Measurements from ENCODE around the gene RASGRF1.

Gene RASGRF1

DNA sequence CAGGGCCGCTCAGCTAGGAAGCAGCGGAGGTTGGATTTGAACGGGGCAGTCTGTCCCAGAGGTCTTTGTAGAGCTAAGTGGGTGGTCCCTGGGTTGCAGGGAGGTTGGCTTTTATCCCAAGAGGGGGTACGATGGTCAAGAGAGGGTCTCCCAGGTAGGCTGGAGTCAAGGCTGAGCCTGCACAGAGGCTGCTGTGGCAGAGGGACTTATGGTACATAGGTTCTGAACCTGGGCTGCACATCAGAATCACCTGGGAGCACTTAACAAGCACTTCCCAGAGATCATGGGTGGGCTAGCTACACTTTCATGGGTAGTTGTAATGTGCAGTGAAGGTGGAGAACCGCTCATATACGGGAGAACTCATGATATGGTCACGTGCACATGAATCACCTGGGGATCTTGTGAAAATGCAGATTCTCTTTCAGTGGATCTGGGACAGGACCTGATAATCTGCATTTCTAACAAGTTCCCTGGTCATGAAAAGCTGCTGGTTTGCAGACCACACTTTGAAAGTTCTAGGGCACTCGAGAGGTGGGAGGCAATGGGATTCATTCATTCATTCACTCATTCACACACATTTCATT, 2.9 kb upstream of the RASGRF1 start:
- no peak for ATAC-seq

DNA sequence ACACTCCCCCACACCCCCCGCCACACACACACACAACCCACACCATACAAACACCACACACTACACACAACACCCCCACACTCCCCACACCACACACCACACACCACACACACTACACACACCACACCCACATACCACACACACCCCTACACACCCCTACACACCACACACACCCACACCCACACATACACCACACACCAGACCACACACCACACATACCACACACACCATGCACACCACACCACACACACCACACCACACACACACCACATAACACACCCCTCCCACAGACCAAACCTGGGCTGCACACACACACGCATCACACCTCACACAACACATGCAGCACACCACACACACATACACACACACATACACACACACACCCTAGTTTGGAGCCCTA, 1.8 kb upstream of the RASGRF1 start:
- no peak for ATAC-seq

DNA sequence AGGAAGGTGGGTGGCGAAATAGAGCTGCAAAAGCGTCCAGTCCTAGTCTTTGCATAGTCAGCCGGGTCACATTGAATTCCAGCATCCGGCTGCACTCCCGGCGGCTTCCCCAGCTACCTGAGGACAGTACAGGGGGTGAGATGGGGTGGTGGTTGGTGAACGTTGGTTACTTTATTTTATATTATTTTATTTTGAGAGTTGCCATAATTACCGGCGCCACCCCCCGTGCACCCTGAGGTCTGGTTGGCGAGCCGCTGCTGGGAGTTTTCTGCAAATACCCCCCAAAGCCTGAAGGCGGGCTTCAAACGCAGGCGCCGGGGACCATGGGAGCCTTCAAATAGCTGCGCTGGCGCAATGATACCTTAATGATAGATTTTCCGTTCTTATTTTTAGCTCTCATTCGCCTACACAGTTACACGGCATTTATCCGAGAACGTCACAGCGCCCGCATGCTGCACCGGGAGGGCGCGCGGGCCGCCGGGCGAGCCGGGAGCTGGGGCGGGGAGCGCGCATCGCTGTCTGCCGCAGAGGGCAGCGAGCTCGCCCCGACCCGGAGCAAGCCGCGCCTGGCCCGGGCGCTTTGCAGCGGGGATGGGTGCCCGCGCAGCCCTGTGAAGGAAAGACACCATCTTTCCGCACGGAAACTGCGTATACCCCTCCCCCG, 756 bp upstream of the RASGRF1 start:
- peak; percentile 21 to 24 for ATAC-seq

DNA sequence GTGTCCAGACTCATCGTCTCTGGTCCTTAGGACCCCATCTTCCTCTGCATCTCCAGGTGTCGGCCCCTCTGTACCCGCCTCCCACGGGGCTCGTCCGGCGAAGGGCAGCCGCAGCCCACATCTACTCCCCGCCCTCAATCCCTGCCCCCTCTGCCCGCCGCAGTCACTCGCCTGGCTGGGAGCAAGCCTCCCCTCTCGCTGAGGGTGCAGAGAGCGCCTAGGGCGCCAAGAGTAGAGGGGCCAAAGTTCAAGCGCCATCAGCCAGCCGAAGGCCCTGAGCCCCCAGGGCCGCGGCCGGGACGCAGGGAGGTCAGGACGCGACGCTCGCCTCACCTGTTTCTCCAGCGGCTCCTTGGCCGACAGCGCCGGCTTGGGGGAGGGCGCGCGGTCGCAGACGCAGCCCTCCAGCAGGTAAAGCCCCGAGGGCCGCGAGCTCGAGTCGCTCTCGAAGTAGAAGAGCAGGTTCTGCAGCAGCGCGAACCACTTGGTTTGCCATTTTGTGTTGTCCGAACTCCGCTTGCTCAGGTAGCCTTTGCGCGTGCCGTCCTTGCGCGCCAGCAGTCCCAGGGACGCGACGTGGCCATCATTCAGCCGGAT, 592 bp downstream of the RASGRF1 start:
- no peak for ATAC-seq

DNA sequence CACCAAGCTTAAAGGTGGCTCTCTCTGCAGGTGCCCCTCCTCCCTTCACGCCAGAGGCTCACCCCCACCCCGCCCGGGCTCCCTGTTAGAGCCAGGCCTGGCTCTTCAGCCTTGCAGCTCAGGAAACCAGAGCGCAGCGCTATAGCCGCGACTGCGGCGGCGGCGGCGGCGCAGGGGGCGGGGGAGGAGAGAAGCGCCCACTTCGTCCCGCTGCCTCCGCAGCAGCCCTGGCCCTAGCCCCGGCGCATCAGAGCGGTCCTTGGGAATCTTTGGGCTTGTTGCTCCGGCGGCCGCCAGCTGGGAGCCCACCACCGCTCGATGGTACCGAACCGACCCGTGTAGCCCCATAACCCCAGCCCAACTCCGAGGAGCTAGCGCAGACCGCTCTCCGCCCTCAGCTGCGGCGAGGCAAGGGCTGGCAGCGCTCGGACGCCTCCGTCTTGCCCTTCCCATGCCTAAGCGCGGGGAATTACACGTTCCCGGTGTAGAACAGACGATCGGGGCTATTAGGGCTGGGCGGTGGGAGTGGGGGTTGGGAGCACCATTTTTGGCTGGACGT, 1.2 kb downstream of the RASGRF1 start:
- no peak for ATAC-seq

DNA sequence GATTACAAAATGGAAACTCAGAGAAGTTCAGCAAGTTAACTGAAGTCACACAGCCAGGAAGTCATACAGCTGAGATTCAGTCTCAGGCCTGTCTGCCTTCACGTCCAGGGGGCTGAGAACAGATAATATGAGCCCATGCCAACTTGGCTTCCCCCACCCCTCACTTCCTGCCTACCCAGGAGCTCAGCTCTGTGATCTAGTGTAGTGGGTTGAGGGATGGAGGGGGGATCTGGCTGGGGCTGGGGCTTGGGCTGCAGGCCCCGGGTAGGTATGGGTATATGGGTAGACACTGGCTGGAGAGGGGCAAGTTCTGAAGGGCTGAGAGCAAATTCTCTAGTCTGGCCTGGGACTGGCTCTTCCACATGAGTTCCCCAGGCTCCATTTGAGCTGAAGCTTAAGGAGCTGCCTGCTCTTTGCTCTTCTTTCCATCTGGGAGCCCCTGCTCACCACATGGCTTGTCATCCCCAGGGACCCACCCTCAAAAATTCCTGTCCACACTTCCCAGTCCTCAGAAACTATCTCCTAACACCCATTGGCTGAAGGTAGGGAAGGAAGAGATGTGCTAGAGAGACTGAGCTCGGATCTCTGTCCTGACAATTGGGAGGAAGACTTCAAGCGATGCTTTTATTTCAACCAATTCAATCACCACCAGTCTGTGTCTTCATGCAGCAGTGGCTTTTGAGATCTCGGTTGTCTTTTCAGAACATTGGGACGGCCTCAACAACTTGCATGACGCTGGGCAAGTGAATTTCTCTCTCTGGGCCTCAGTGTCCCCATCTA, 2.0 kb downstream of the RASGRF1 start:
- ATAC-seq = no peak

DNA sequence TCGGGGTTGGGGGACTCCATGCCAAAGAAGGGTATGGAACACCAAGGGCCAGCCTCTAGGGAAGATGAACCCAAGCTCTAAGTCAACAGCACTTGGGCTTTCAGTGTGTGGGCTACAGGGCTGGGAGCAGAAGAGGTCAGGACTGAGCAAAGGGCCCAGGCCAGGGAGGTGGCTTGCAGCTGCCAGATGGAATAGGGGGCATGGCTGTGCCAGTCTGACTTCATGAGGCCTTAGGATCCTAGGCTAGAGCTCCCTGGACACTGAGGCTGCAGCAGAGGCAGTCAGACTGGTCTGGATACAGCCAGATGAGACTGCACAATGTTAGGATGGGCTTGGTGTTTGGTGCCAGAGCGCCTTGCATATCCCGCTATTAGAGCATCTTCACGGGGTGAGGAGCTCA, 3.8 kb downstream of the RASGRF1 start:
- ATAC-seq = no peak

DNA sequence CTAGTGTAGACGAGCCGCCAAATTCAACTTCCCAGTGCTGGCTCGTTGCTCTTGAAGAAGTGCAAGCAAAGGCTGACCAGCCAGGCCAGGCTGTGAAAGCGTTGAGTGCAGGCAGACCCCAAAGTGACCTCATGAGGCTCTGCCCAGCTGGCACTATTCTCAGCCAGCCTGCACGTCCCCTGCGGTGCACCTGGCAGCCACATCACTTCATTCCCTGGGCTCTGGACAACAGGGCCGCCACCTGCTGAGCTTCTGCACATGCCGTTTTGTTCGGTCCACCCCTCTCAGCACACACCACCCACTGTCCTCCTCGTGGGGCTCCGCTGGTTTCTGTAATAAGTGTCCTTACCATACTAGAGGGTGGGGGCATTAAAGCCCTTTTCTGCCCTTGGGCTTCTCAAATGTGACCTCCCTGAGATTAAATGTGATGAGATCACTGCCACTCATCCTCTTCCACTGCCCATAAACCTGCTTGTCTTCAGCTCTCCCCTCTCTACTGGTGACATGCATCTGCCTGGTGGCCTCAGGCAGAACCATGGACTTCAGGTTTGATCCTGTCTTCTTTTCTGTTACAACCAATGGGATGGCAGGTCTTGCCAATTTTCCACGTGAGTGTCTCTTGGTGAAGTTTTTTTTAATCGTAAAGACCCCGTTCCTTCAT, 6.1 kb downstream of the RASGRF1 start:
- no peak for ATAC-seq

DNA sequence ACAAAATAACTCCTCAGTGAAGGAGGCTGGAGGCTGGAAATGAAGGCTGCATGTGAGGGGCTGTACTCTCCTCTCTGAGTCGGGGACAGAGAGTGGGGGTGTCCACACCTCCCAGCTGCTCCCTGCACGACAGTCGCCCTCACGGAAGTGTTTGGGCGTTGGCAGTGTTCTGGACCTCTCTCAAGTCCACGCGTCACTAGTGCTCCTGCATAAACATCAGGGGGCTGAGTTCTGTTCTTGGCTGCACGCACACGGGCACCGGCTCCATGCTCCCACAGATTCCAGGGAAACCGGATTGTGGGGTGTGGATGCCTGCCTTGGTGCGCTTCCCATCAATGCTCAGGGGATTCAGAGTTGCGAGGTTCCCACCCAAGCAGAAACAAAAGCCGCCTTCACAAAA, 7.4 kb downstream of the RASGRF1 start:
- ATAC-seq = no peak

DNA sequence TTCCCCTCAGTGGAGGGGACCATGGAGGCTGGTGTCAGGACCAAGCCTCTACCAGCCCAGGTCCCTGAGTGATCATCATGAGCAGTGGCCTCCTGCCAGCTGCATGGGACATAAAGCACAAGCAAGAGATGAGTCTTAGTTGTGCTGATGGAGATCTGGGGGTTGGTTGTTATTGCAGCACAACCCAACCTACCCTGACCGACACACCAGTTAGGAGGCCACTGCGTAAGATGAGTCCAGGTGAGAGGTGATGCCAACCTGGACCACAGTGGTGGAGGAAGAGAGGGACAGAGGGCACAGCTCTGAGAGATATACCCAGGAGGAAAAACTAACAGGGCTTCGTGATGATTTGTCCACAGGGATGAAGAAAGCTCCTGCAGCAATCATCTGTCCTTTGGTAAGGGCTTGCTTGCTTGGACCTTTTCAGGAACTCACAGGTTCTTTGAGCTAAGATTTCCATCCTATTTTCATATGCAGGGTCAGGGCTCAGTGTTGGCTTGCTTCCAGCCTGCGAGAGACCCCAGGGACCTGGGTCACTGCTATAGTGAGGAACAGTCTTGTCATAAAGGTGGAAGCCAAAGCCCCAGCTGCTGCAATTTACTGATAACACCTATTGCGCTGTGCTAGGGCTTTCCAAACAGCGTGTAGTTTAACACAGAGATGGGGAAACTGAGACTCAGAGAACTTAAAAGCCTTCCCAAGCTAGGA, 8.1 kb downstream of the RASGRF1 start:
- ATAC-seq = no peak

DNA sequence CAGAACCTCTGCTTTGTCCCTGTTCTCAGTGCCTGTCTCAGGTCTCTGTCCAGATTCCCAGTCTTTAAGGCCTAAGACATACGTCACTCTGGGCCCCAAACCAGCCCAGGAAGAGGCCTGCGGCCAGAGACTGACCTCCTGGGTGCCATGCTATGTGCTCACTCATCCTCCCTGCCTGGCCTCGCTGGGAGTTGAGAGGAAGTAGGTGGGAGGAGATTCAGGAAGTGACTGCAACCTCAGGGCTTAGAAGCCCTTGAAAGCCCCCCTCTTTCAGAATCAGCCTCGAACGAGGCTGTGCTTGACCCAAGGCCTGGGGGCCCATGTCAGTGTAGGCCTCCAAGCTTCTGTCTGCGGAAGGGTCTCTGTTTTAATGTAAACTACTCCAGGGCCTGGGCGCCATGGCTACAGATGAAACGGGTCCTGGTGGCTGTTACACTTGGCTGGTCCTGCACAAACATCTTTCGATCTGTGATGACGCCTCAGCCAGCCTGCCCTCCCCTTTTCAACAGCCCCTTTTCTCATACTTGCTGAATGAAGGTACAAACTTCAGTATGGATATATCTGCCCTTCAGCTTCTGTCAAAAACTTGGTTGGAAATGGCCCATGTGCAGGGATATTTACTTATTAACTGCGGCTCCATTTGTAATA, 11.7 kb downstream of the RASGRF1 start:
- no peak for ATAC-seq

DNA sequence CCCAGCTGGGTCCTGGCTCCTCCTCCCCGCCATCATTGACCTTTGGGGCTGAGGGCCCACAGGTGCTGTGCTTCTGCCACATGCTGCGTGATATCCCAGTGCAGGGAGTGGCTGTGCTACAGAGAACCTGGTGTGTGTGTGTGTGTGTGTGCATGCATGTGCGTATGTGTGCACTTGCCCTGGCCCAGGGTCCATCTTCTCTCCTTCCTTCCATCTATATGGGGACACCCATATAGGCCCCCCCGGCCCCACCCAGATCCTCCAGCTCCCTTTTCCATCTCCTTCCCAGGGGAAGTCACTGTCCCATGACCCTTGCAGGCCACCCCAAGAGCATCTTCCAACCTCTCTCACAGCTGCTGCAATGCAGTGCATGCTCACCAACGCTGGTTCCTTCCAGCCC, 12.6 kb downstream of the RASGRF1 start:
- ATAC-seq = no peak

DNA sequence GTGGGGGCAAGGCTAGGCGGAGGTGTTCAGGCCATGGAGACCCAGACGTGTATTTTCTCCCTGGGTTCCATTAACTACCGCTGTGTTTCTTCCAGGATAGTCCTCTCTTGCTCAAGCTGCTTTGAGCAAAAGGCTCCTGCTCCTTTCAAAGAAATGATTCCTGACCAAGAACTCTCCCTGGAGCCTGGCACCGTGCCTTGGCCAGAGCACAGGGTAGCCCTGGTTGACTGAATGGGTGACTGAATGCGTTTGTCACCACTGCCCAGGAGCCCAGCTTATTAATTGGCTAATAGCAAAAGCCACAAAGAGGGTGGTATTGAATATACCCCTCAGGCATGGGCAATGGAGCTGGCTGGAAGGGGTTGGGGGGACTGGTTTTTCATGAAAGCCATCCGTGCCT, 13.9 kb downstream of the RASGRF1 start:
- no peak for ATAC-seq

DNA sequence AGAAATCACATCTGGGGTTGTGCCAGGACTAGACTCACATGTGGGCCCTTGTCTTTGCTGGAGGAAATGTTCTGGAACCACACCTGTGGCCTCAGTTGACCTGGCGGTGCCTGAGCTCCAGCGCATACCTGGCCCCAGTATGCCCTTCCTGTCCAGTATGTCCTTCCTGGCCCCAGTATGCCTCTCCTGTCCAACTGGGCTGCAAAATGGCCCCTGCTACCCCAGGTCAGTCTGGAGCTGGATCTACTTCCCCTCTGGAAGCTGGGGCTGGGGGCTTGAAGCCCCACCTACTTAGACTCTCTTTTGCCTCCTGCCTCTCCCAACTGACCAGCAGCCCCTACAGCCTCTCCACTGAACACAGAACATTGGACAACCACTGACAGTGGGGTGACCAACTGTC, 15.3 kb downstream of the RASGRF1 start:
- no peak for ATAC-seq

DNA sequence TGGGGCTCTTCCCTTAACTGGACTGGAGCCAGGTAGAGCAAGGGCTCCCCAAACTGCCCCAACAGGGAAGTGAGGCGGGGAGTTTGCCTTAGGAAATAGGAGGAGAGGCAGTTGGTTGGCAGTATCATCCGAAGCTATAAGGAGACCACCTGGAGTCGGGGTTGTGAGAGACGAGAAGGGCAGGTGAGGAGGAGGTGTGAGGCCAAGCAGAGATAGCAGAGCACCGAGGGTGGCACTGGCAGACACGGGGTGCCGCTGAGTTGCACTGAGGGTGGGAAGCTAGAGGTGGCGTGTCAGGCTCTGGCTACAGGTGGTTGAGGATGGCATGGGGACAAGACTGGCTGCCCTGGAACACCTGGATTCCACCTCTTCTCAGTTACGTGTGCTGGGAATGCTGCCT, 17.2 kb downstream of the RASGRF1 start:
- no peak for ATAC-seq

DNA sequence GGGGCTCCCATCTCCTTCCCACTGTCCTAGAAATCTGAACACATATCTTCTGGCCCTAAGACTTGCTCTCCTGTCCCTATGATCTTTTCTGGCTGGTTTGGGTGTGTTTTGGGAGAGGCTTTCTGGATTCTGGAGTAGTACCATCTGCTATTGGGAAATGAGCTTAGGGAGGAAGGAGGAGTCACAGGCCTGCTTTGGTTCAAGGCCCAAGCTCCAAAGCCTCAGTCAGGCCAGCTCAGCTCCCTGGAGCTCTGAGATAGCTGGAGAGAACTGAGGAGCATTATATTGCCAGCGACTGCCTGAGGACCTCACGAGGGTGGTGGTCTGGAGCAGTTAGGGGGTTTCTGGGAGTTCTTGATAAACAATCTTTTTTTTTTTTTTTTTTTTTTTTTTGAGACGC, 18.7 kb downstream of the RASGRF1 start:
- ATAC-seq = no peak

DNA sequence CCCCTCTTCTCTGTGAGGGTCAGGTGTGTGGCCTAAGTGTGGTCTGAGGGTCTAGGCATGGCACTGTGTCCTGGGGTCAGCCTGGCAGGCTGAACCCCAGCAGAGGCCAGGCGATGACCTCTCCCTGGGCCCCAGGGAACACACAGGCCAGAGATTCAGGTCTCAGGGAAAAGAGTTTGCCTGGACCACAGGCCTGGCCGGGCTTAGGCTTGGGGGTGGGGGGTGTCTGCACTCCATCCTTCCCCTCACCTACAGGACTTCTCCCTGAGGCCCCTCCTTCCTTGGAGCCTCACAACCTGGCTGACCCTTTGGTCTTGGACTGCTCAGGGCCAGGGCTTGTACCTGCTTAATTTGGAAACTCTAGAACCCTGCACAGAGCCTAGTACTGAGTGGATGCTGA, 21.8 kb downstream of the RASGRF1 start:
- ATAC-seq = no peak

DNA sequence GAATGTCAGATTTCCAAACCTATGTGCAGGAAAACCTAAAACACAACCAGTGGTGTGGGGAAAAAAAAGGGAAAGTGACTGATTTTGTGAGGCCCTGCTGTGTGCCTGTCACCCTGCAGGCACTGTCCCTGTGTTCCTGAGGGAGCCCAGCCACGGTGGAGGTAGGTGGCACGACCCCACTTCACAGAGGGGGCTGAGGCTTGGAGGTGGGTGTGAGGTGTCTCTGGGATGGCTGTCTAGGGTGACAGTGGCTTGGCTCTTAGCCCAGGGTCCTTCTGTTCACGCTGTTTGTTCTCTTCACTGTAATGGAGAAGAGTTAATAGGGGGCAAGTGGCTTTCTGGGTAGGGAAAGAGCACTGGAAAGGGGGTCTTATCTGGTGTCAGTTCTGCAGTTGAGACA, 22.6 kb downstream of the RASGRF1 start:
- ATAC-seq = no peak

DNA sequence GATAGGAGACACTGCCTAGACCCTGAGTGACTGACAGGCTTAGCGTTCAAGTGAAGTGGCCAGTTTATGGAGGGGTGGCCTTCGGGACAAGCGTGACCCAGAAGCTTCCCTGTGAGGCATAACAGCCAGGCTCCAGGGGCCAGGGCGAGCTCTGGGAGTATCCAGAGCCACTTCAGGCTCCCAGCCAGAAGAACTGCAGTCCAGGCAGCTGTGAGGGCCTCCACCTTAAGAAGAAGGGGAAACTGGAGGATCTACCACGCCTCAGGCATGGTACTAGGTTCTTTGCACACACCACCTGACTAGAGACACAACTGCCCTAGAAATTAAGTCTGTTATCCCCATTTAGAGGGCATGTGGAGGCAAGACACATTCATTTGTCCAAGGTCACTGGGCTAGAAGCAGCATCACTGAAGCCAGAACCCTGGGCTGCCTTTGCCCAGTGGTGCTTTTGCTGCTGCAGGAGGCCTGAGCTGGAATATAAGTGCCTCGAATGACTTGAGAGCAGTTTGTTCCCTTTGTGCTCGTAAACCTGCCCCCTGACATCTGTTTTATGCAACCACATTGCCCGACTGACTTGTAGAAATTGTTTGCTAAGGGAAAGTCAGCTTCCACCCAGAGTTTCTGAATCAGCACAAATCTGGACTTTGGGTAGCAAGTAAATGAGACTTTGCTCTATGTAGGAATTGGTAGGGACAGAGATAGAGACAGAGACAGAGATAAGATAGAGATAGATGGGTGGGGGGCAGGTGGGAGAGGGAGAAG, 23.3 kb downstream of the RASGRF1 start:
- no peak for ATAC-seq

DNA sequence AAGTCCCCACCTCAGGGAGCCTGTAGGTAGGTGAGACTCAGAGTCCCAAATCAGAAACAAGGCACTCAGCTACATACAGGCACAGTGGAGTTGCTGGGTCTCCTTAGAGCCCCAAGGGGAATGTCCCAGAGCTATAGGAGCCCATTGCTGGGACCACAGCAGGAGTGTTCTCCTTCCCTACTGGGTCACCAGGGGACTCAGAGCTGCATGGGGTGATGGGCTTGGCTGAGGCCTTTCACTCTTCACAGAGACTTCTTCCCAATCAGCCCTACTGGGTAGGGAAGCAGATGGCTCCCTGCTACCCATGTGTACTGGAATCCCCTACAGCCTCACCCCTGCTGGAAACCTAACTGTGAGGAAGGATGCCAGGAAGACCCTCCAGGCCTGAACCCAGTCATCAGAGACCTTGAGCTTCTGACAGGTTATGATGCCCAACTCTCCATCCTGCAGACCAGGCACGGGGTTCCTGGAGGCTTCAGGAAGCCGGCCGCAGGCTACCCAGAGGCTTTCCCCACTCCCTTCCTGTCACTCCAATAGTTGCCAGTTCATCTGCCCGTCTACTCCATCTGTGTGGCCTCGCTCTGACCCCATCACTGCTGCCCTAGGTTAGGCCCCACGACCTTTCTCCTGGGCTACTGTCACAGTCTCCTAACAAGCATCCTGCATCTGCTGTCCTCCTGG, 24.0 kb downstream of the RASGRF1 start:
- ATAC-seq = no peak
